ENCODE measurements around the gene PRRX1.

The PRRX1 gene

GRCh38 chr1:170664093-170664827 lies at the start of gene PRRX1:
Gene PRRX1, plus strand, starts transcription at chr1:170664131. Its CDS starts 88 bp downstream, at chr1:170664219.
- no peak for TF ChIP-seq CTCF (IDR thresholded peaks at IDR 0.05; ENCODE audit: low read depth, low read length, missing control alignments)
- H3K4me3 ChIP-seq (ENCODE audit: low read depth, low read length): peak within 1 kb of the TSS; percentile 85

GRCh38 chr1:170617591-170618330 lies 46.2 kb upstream of the PRRX1 start:
- no peak overlapping the region for H3K4me3 ChIP-seq (ENCODE audit: low read depth, low read length)
- in situ Hi-C loops (cut with HindIII; ENCODE audit: low sequenced_read_pairs): no loop called here
- TF ChIP-seq CTCF (IDR thresholded peaks at IDR 0.05; ENCODE audit: low read depth, low read length, missing control alignments): no peak
- no peak for DNase-seq (ENCODE audit: low read depth)

More at GRCh38 chr1:170664093-170664827, at the start of gene PRRX1:
- in situ Hi-C loops (cut with HindIII; ENCODE audit: low sequenced_read_pairs): loop anchor here (25.0 kb wide), 1 partner anchor 727 kb away; no protein-coding TSS in a partner anchor
- DNase-seq (ENCODE audit: low read depth): no peak

- no peak overlapping the region for H3K4me3 ChIP-seq (ENCODE audit: low read depth, low read length)
- no peak for TF ChIP-seq CTCF (IDR thresholded peaks at IDR 0.05; ENCODE audit: low read depth, low read length, missing control alignments)
- DNase-seq (ENCODE audit: low read depth): no peak
- in situ Hi-C loops (cut with HindIII; ENCODE audit: low sequenced_read_pairs): no loop called here
These were observed 45.5 kb upstream of the PRRX1 start for GRCh38 chr1:170618421-170618820.

- no peak for TF ChIP-seq CTCF (IDR thresholded peaks at IDR 0.05; ENCODE audit: low read depth, low read length, missing control alignments)
- in situ Hi-C loops (cut with HindIII; ENCODE audit: low sequenced_read_pairs): no loop called here
- DNase-seq (ENCODE audit: low read depth): peak; percentile 36
- no peak overlapping the region for H3K4me3 ChIP-seq (ENCODE audit: low read depth, low read length)
These were observed 44.5 kb upstream of the PRRX1 start for GRCh38 chr1:170619241-170620028.

- in situ Hi-C loops (cut with HindIII; ENCODE audit: low sequenced_read_pairs): no loop called here
- no peak for DNase-seq (ENCODE audit: low read depth)
- TF ChIP-seq CTCF (IDR thresholded peaks at IDR 0.05; ENCODE audit: low read depth, low read length, missing control alignments): no peak
- H3K4me3 ChIP-seq (ENCODE audit: low read depth, low read length): no peak overlapping the region
These were observed 43.8 kb upstream of the PRRX1 start for GRCh38 chr1:170620164-170620563.

- no peak overlapping the region for H3K4me3 ChIP-seq (ENCODE audit: low read depth, low read length)
- no peak for TF ChIP-seq CTCF (IDR thresholded peaks at IDR 0.05; ENCODE audit: low read depth, low read length, missing control alignments)
- peak; percentile 43 for DNase-seq (ENCODE audit: low read depth)
- in situ Hi-C loops (cut with HindIII; ENCODE audit: low sequenced_read_pairs): no loop called here
These were observed 40.8 kb upstream of the PRRX1 start for GRCh38 chr1:170623171-170623570.

Measured in astrocyte of the cerebellum (primary cell).